Measurements from ENCODE around the gene RUNDC3A.

- TF ChIP-seq POLR2A (IDR thresholded peaks at IDR 0.05) (no peak), CTCF (IDR thresholded peaks at IDR 0.05) (no peak), POLR2AphosphoS5 (IDR thresholded peaks at IDR 0.05) (no peak), EP300 (IDR thresholded peaks at IDR 0.05) (no peak)
Observed at GRCh38 chr17:44272321-44272951, 36.0 kb upstream of the RUNDC3A start.

Data from gastroesophageal sphincter (tissue), 3 donors.